Mucosa of gallbladder (tissue), 1 donor: Measurements from ENCODE around the gene MAPRE3. TPM values are rescaled to one million over a fixed set of nuclear protein-coding genes. Genes with fewer than 3 reads are reported as not detected.
A peak's percentile ranks its signal among the peaks of the same experiment; 100 is the strongest.

ENCODE experiments used
- DNase-seq: peaks from one replicate; pipeline ENCODE4 v3.0.0-alpha.2; 2020; ENCODE audit warnings: low spot score
- total RNA-seq: library from RNA; stranded (reverse); gene quantifications from one replicate; pipeline ENCODE4 v1.2.1, GENCODE V29; 2021
- donor health status: DM: no; HTN: no; CAD: no.

The MAPRE3 gene
- total RNA-seq, 1 donor from 2014 or later = 25.2 TPM

- DNase-seq = no peak
Observed at GRCh38 chr2:26950246-26950645, 20.2 kb upstream of the MAPRE3 start.

GRCh38 chr2:26951236-26951635, 19.2 kb upstream of the MAPRE3 start:
- DNase-seq = no peak

- no peak for DNase-seq
Observed at GRCh38 chr2:26952374-26952773, 18.1 kb upstream of the MAPRE3 start.

- no peak for DNase-seq
Observed at GRCh38 chr2:26954135-26954534, 16.3 kb upstream of the MAPRE3 start.

- DNase-seq = no peak
Observed at GRCh38 chr2:26957041-26957440, 13.4 kb upstream of the MAPRE3 start.

- DNase-seq = no peak
Observed at GRCh38 chr2:26957534-26957933, 12.9 kb upstream of the MAPRE3 start.

- no peak for DNase-seq
Observed at GRCh38 chr2:26959331-26959730, 11.1 kb upstream of the MAPRE3 start.

GRCh38 chr2:26964446-26965130, 5.8 kb upstream of the MAPRE3 start:
- DNase-seq = no peak

GRCh38 chr2:26968001-26968400, 2.4 kb upstream of the MAPRE3 start:
- DNase-seq = no peak

- DNase-seq = no peak
Observed at GRCh38 chr2:26969077-26969844, 1.2 kb upstream of the MAPRE3 start.

- DNase-seq = no peak
Observed at GRCh38 chr2:26970928-26971627, 641 bp downstream of the MAPRE3 start.

- DNase-seq = no peak
Observed at GRCh38 chr2:26971911-26972786, 1.7 kb downstream of the MAPRE3 start.

- DNase-seq = no peak
Observed at GRCh38 chr2:26974352-26974751, 3.9 kb downstream of the MAPRE3 start.

GRCh38 chr2:26975102-26975501, 4.7 kb downstream of the MAPRE3 start:
- DNase-seq = no peak

GRCh38 chr2:26975656-26976055, 5.2 kb downstream of the MAPRE3 start:
- DNase-seq = no peak

- DNase-seq = no peak
Observed at GRCh38 chr2:26976237-26976636, 5.8 kb downstream of the MAPRE3 start.

- no peak for DNase-seq
Observed at GRCh38 chr2:26977012-26977411, 6.6 kb downstream of the MAPRE3 start.

- peak; percentile 71 for DNase-seq
Observed at GRCh38 chr2:26978061-26978596, 7.7 kb downstream of the MAPRE3 start.

GRCh38 chr2:26979741-26980140, 9.3 kb downstream of the MAPRE3 start:
- DNase-seq = peak; percentile 27

- no peak for DNase-seq
Observed at GRCh38 chr2:26980971-26981370, 10.5 kb downstream of the MAPRE3 start.

- DNase-seq = peak; percentile 83
Observed at GRCh38 chr2:26982102-26982742, 11.8 kb downstream of the MAPRE3 start.
